Measurements from ENCODE around the gene TEX53. TPM values are rescaled to one million over a fixed set of nuclear protein-coding genes. Genes with fewer than 3 reads are reported as not detected.

Gene TEX53
- total and polyA plus RNA-seq, 10 of the 15 experiments (the other 5 are each of a cell fraction or from before 2014, with no cell fraction given), result not detected

DNA sequence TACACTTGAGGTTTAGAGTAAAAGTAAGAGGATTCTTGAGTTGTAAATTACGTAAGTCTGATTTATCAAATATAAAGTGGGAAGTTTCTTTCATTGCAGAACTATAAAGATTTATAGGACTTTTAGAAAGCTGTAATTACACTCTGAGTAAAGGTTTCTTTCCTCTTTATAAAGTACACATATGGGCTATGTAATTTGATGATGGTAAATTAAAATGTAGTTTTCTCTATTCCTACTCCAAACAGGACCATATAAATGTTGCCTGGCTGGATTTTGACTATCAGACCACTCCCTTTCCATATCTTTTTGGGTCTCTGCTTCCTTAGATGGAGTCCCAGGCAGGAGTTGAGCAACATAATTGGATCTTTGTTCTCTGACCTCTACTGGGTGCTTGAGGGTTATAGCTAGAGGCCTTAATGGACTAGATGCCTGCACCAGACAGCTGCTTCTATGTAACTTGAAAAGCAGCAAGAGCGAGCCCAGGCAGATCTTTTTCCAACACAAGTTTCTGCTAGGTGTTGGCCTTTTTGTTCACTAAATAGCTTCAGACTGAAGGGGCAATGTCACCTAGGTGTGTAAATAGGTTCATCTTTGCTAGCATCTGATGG is 35.7 kb upstream of the TEX53 start (continued):
- TF ChIP-seq MYC (IDR thresholded peaks at IDR 0.05; ENCODE audit: insufficient read depth, insufficient read length, insufficient replicate concordance, low read length, severe bottlenecking) (no peak), CBFB (IDR thresholded peaks at IDR 0.05; ENCODE audit: low read depth) (no peak), RAD51 (IDR thresholded peaks at IDR 0.05) (no peak), BCL11A (IDR thresholded peaks at IDR 0.05; ENCODE audit: low read depth, low read length) (no peak), CHD4 (IDR thresholded peaks at IDR 0.05) (no peak)
- TF ChIP-seq, protein P1, sequence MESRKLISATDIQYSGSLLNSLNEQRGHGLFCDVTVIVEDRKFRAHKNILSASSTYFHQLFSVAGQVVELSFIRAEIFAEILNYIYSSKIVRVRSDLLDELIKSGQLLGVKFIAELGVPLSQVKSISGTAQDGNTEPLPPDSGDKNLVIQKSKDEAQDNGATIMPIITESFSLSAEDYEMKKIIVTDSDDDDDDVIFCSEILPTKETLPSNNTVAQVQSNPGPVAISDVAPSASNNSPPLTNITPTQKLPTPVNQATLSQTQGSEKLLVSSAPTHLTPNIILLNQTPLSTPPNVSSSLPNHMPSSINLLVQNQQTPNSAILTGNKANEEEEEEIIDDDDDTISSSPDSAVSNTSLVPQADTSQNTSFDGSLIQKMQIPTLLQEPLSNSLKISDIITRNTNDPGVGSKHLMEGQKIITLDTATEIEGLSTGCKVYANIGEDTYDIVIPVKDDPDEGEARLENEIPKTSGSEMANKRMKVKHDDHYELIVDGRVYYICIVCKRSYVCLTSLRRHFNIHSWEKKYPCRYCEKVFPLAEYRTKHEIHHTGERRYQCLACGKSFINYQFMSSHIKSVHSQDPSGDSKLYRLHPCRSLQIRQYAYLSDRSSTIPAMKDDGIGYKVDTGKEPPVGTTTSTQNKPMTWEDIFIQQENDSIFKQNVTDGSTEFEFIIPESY (IDR thresholded peaks at IDR 0.05), result no peak

DNA sequence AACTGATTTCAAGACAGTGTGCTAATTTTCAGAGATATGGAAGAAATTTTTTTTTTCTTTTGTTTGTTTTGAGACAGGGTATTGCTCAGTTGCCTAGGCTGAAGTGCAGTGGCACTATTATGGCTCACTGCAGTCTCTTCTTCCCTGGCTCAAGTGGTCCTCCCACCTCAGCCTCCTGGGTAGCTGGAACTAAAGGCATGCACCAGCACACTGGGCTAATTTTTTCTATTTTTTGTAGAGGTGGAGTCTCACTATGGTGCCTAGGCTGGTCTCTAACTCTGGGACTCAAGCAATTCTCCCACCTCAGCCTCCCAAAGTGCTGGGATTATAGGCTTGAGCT is 34.3 kb upstream of the TEX53 start:
- ChIA-PET RAD21 (ENCODE audit: unreplicated experiment) (interaction anchor here (2.9 kb wide), 1 partner anchor 11 kb away, joined by 8 read pairs; no protein-coding TSS in a partner anchor), POLR2A (no interaction called here), SMC1A (ENCODE audit: uncharacterized antibody, unreplicated experiment) (interaction anchor here (1.4 kb wide), 1 partner anchor 215 kb away, joined by 5 read pairs; no protein-coding TSS in a partner anchor), CTCF (interaction anchor here (1.3 to 5.9 kb wide), 3 partner anchors 9 to 46 kb away, joined by 3 to 42 read pairs (median 3); partner anchors contain the start of gene TEX48)
- no TSS peak for BruUV-seq (replicated peaks)
- Histone ChIP-seq H3K36me3 (ENCODE audit: control insufficient read depth in 2 of 2, insufficient read depth in 2 of 2, low read length in 1 of 2) (no peaks in the 10 kb centered on the region), H3K9ac (ENCODE audit: control insufficient read depth, insufficient read depth, low read length) (no peak overlapping the region), H4K20me1 (ENCODE audit: control insufficient read depth, insufficient read depth) (no peaks in the 10 kb centered on the region; the same call in 1 of the 2 replicates), H2AFZ (ENCODE audit: control insufficient read depth, low read depth, low read length) (no peak overlapping the region), H3K27me3 (replicated peaks in 1 of 2; ENCODE audit: control insufficient read depth in 2 of 2, insufficient read depth in 2 of 2, low read length in 1 of 2) (peaks cover 0 to 10% of the 10 kb centered on the region in 2 experiments; a peak in 2 of 4 replicates), H3K4me1 (ENCODE audit: control insufficient read depth, insufficient read depth, low read length) (peaks cover 28% of the 10 kb centered on the region), H3K9me3 (replicated peaks; ENCODE audit: control insufficient read depth, insufficient read depth, low read length) (no peaks in the 10 kb centered on the region), H3K79me2 (ENCODE audit: control insufficient read depth, insufficient read depth, low read length) (no peaks in the 10 kb centered on the region), H3K27ac (ENCODE audit: control insufficient read depth, insufficient read depth) (no peak overlapping the region), H3K4me2 (ENCODE audit: control insufficient read depth, insufficient read depth) (no peak overlapping the region), H3K4me3 (no peak overlapping the region)
- in situ Hi-C loops (cut with MboI) (no loop called here), intact Hi-C loops (cut with micrococcal nuclease; ENCODE audit: unreplicated experiment) (loop anchor here (10.0 kb wide), 2 partner anchors 513 to 723 kb away; no protein-coding TSS in a partner anchor)
- ATAC-seq, result no peak
- DNase-seq (ENCODE audit: low read depth, low spot score), result no peak
- no peak for FAIRE-seq
- no peak for TF ChIP-seq SPI1 (IDR thresholded peaks at IDR 0.05; ENCODE audit: borderline replicate concordance, insufficient read depth, low read depth, low read length)
- TF ChIP-seq CREM (IDR thresholded peaks at IDR 0.05; ENCODE audit: low read depth), result no peak
- TF ChIP-seq CBX5 (IDR thresholded peaks at IDR 0.05; ENCODE audit: low read depth), result no peak
- no peak for TF ChIP-seq ATF7 (IDR thresholded peaks at IDR 0.05; ENCODE audit: low read depth)
- no peak for TF ChIP-seq GABPA (IDR thresholded peaks at IDR 0.05; ENCODE audit: low read depth)
- TF ChIP-seq, protein P2, sequence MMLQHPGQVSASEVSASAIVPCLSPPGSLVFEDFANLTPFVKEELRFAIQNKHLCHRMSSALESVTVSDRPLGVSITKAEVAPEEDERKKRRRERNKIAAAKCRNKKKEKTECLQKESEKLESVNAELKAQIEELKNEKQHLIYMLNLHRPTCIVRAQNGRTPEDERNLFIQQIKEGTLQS (IDR thresholded peaks at IDR 0.05; ENCODE audit: borderline replicate concordance, extremely low read depth, low read depth, low read length), result no peak
- no peak for TF ChIP-seq KAT2A (conservative IDR thresholded peaks at IDR 0.05; ENCODE audit: control insufficient read depth, low read depth, low read length)
- TF ChIP-seq IRF4 (IDR thresholded peaks at IDR 0.05; ENCODE audit: low read depth, low read length), result no peak
- TF ChIP-seq, protein P3, sequence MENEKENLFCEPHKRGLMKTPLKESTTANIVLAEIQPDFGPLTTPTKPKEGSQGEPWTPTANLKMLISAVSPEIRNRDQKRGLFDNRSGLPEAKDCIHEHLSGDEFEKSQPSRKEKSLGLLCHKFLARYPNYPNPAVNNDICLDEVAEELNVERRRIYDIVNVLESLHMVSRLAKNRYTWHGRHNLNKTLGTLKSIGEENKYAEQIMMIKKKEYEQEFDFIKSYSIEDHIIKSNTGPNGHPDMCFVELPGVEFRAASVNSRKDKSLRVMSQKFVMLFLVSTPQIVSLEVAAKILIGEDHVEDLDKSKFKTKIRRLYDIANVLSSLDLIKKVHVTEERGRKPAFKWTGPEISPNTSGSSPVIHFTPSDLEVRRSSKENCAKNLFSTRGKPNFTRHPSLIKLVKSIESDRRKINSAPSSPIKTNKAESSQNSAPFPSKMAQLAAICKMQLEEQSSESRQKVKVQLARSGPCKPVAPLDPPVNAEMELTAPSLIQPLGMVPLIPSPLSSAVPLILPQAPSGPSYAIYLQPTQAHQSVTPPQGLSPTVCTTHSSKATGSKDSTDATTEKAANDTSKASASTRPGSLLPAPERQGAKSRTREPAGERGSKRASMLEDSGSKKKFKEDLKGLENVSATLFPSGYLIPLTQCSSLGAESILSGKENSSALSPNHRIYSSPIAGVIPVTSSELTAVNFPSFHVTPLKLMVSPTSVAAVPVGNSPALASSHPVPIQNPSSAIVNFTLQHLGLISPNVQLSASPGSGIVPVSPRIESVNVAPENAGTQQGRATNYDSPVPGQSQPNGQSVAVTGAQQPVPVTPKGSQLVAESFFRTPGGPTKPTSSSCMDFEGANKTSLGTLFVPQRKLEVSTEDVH (IDR thresholded peaks at IDR 0.05; ENCODE audit: low read depth, partially characterized antibody), result no peak
- TF ChIP-seq WRNIP1 (IDR thresholded peaks at IDR 0.05; ENCODE audit: borderline replicate concordance, low read depth, low read length), result no peak
- TF ChIP-seq ZNF24 (IDR thresholded peaks at IDR 0.05), result no peak
- no peak for TF ChIP-seq BMI1 (IDR thresholded peaks at IDR 0.05; ENCODE audit: borderline replicate concordance)
- TF ChIP-seq SREBF2 (IDR thresholded peaks at IDR 0.05; ENCODE audit: low read length), result no peak

All from GM12878 (cell line).